ENCODE results near the gene XYLT1.

GRCh38 chr16:17364319-17365210 is 106.2 kb downstream of the XYLT1 start:
- TF ChIP-seq CTCF (optimal IDR thresholded peaks at IDR 0.05 in 1 of 3, IDR thresholded peaks at IDR 0.05 in 1 of 3, conservative IDR thresholded peaks at IDR 0.05 in 1 of 3; ENCODE audit: extremely low read depth in 1 of 3, insufficient read depth in 2 of 3, low read length in 3 of 3) (no peak), EZH2 (IDR thresholded peaks at IDR 0.05; ENCODE audit: low read length) (no peak)
